ENCODE results near the gene PSIP1. TPM values are rescaled to one million over a fixed set of nuclear protein-coding genes. Genes with fewer than 3 reads are reported as not detected.

PSIP1 gene
- total and polyA plus RNA-seq, 9 of the 15 experiments (the other 6 are each of a cell fraction or from before 2014, with no cell fraction given), result 18.8 to 119 (median 59.9) TPM

GRCh38 chr9:15552636-15553527 lies 42.1 kb upstream of the PSIP1 start, which contains the start of gene CCDC171 (continued):
- no peak for TF ChIP-seq RAD21 (CRISPR knock-in tag; conservative IDR thresholded peaks at IDR 0.05 in 1 of 2, IDR thresholded peaks at IDR 0.05 in 1 of 2)
- TF ChIP-seq NR0B1 (IDR thresholded peaks at IDR 0.05; ENCODE audit: partially characterized antibody), result no peak
- TF ChIP-seq ZEB2 (IDR thresholded peaks at IDR 0.05), result no peak
- TF ChIP-seq ZNF23 (CRISPR knock-in tag; IDR thresholded peaks at IDR 0.05), result no peak
- TF ChIP-seq BRD9 (IDR thresholded peaks at IDR 0.05; ENCODE audit: low read depth, partially characterized antibody), result no peak
- no peak for TF ChIP-seq MITF (IDR thresholded peaks at IDR 0.05)
- TF ChIP-seq NR2F6 (CRISPR knock-in tag; IDR thresholded peaks at IDR 0.05), result no peak
- no peak for TF ChIP-seq HMGXB4 (CRISPR knock-in tag; IDR thresholded peaks at IDR 0.05)
- no peak for TF ChIP-seq STAT6 (CRISPR knock-in tag; IDR thresholded peaks at IDR 0.05)
- no peak for TF ChIP-seq SMARCB1 (IDR thresholded peaks at IDR 0.05; ENCODE audit: insufficient read length, low read depth)
- no peak for TF ChIP-seq HLTF (IDR thresholded peaks at IDR 0.05)
- no peak for TF ChIP-seq TAF9B (IDR thresholded peaks at IDR 0.05; ENCODE audit: partially characterized antibody)
- TF ChIP-seq KLF1 (tag; IDR thresholded peaks at IDR 0.05), result no peak
- no peak for TF ChIP-seq FOXM1 (IDR thresholded peaks at IDR 0.05; ENCODE audit: low read depth)
- TF ChIP-seq FOXM1 (CRISPR knock-in tag; IDR thresholded peaks at IDR 0.05; ENCODE audit: low read depth), result no peak
- TF ChIP-seq ARID2 (IDR thresholded peaks at IDR 0.05), result no peak
- no peak for TF ChIP-seq E4F1 (CRISPR knock-in tag; IDR thresholded peaks at IDR 0.05; ENCODE audit: borderline replicate concordance)
- no peak for TF ChIP-seq ZC3H8 (IDR thresholded peaks at IDR 0.05)

All from K562 (cell line).